Measurements from ENCODE around the gene PTPRH. TPM values are rescaled to one million over a fixed set of nuclear protein-coding genes. Genes with fewer than 3 reads are reported as not detected.

PTPRH gene
- total and polyA plus RNA-seq, 8 donors: 0.10 to 0.63 (median 0.23) TPM

DNA sequence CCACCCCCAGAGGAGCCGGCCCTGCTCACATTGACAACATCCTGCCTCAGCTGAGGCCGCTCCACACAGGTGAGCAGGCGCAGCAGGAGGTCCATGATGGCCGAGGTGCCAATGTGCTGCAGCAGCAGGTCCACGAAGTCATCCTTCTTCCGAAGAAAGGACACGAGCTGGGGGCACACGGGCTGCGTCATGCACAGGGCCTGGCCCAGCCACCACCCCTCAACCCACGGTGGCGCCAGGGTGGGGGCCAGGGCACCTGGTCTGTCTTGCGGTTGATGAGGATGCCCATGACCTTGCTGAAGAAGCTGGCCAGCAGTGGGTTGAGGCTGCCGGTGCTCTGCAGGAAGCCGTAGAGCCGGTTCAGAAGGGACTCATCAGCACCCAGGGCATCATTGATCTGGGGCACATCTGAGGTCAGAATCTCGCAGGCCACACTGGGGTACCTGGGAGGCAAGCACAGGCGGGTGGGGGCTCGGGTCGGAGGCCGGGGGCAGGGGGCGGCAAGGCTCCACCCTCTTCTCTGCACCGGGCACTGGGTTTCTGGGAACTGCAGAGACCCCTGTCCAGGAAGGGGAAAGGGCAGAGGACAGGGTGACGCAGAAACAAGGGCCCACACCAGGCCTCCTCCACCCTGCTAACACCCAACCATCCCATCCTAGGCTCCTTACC is 36.1 kb upstream of the PTPRH start:
- intact Hi-C loops (cut with DNase I): no loop called here
- TF ChIP-seq, protein P1, sequence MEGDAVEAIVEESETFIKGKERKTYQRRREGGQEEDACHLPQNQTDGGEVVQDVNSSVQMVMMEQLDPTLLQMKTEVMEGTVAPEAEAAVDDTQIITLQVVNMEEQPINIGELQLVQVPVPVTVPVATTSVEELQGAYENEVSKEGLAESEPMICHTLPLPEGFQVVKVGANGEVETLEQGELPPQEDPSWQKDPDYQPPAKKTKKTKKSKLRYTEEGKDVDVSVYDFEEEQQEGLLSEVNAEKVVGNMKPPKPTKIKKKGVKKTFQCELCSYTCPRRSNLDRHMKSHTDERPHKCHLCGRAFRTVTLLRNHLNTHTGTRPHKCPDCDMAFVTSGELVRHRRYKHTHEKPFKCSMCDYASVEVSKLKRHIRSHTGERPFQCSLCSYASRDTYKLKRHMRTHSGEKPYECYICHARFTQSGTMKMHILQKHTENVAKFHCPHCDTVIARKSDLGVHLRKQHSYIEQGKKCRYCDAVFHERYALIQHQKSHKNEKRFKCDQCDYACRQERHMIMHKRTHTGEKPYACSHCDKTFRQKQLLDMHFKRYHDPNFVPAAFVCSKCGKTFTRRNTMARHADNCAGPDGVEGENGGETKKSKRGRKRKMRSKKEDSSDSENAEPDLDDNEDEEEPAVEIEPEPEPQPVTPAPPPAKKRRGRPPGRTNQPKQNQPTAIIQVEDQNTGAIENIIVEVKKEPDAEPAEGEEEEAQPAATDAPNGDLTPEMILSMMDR (IDR thresholded peaks at IDR 0.05): no peak
- Histone ChIP-seq H3K4me1 (peaks cover 0 to 27% of the 10 kb centered on the region in 2 donors), H3K27ac (no peak overlapping the region), H3K4me3 (no peak overlapping the region), H3K36me3 (peaks cover 0 to 77% of the 10 kb centered on the region in 2 donors), H3K9me3 (no peaks in the 10 kb centered on the region), H3K27me3 (no peaks in the 10 kb centered on the region)
- ATAC-seq (no peak), DNase-seq (peak in 1 of 4 donors; percentile 57)

DNA sequence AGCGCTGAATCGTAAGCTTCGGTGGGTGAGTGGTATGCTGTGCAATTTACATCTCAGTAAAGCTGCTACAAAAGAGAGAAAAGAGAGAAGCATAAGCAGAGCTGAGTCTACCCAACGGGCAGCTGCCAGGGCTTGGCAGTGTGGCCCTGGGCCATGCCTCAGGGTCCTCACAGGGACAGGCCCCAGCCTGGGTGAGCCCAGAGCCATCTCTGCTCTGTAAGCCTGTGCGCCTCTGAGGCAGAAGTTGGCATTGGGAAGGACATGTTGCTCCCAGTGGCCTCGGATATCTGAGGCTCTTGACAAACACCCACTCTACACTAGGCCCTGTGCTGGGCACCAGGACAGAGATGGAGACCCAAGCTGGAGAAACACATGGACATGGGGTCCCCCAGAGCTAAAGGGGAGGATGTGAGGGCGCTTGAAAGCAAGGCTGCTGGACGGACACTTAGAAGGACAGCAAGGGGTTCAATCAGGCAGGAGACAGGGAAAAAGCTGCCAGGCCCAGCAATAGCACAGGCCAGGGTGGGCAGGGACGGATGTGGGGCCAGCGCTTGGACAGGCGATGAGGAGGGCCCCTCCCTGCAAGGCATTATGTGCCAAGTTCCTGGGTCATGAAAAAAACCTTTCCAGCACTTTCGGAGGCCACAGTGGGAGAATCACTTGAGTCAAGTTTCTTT is 34.8 kb upstream of the PTPRH start:
- ATAC-seq (no peak), DNase-seq (peak in 1 of 4 donors; percentile 56)
- Histone ChIP-seq H3K36me3 (peaks cover 0 to 83% of the 10 kb centered on the region in 2 donors), H3K4me3 (no peak overlapping the region), H3K9me3 (no peaks in the 10 kb centered on the region), H3K27me3 (no peaks in the 10 kb centered on the region), H3K4me1 (peaks cover 0 to 15% of the 10 kb centered on the region in 2 donors), H3K27ac (no peak overlapping the region)
- TF ChIP-seq, protein P1 (IDR thresholded peaks at IDR 0.05): no peak
- intact Hi-C loops (cut with DNase I): no loop called here

DNA sequence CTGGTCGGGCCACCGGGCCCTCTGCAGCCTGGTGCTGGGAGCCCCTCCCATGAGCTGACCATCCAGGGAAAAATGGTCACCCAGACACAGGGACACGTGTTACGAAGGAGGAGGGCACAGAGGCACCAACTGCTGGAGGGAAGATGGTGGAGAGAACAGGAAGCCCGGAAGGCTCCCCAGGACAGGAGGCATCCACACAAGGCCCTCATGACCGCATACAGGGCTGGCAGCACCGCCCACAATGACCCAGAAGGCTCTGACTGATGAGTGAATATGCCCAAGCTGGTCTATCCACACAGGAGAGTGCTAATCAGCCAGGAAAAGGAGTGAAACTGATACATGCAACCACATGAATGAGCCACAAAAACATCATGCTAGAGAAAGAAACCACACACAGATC is 33.2 kb upstream of the PTPRH start:
- DNase-seq: no peak
- Histone ChIP-seq H3K4me1 (no peaks in the 10 kb centered on the region), H3K4me3 (no peak overlapping the region), H3K36me3 (peaks cover 0 to 99% of the 10 kb centered on the region in 2 donors), H3K27me3 (no peaks in the 10 kb centered on the region), H3K9me3 (no peaks in the 10 kb centered on the region), H3K27ac (no peak overlapping the region)
- TF ChIP-seq, protein P1 (IDR thresholded peaks at IDR 0.05): no peak
- intact Hi-C loops (cut with DNase I): no loop called here
- ATAC-seq: no peak

DNA sequence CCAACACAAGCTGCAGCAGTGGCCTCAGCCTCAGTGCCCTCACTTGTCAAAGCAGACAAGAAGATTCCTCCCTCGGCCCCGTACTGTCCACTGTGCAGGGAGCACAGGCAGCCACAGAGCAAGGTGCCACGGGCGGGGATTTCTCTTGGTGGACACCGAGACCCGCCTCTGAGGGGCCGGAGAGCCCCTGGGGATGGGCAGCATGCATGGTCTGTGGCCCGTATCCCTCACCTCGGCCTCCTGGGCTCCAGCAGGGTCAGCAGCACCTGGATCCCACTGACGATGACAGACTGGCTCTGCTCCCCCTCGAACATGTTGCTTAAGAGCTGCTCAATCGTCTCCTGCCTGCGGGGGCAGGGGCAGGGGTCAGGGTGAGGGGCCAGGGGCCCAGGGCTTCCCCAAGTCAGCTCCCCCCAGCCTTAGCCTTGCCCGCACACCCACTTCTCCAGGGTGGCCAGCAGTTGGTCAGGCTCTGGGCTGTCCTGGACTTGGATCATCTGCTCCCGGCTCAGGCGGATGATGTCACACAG is 32.7 kb upstream of the PTPRH start:
- ATAC-seq: no peak
- Histone ChIP-seq H3K9me3 (no peaks in the 10 kb centered on the region), H3K4me1 (no peaks in the 10 kb centered on the region), H3K27me3 (no peaks in the 10 kb centered on the region), H3K4me3 (no peak overlapping the region), H3K27ac (no peak overlapping the region), H3K36me3 (peaks cover 0 to 100% of the 10 kb centered on the region in 2 donors)
- DNase-seq: peak in 1 of 4 donors; percentile 65
- intact Hi-C loops (cut with DNase I): no loop called here
- TF ChIP-seq, protein P1 (IDR thresholded peaks at IDR 0.05): no peak
